ENCODE measurements around the gene OR10K1. TPM values are rescaled to one million over a fixed set of nuclear protein-coding genes. Genes with fewer than 3 reads are reported as not detected.

OR10K1 gene
- total RNA-seq, 2 donors from 2014 or later, result not detected

DNA sequence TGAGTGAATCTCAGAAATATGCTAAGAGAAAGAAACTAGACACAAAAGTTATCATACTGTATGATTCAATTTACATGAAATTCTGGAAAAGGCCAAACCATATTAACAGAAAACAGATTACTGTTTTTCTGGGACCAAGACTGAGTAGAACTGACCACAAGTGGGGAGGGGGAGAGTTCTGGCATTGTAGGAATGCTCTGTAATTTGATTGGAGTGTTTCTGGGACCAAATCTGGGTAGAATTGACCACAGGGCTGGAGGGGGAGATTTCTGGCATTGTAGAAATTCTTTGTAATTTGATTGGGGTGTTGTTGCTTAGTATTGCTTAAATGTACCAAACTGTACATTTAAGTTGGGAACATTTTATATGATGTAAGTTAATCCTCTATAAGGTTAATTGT lies 3.4 kb upstream of the OR10K1 start:
- TF ChIP-seq, protein P1, sequence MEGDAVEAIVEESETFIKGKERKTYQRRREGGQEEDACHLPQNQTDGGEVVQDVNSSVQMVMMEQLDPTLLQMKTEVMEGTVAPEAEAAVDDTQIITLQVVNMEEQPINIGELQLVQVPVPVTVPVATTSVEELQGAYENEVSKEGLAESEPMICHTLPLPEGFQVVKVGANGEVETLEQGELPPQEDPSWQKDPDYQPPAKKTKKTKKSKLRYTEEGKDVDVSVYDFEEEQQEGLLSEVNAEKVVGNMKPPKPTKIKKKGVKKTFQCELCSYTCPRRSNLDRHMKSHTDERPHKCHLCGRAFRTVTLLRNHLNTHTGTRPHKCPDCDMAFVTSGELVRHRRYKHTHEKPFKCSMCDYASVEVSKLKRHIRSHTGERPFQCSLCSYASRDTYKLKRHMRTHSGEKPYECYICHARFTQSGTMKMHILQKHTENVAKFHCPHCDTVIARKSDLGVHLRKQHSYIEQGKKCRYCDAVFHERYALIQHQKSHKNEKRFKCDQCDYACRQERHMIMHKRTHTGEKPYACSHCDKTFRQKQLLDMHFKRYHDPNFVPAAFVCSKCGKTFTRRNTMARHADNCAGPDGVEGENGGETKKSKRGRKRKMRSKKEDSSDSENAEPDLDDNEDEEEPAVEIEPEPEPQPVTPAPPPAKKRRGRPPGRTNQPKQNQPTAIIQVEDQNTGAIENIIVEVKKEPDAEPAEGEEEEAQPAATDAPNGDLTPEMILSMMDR (IDR thresholded peaks at IDR 0.05), result no peak
- no peak for DNase-seq (ENCODE audit: low spot score)

DNA sequence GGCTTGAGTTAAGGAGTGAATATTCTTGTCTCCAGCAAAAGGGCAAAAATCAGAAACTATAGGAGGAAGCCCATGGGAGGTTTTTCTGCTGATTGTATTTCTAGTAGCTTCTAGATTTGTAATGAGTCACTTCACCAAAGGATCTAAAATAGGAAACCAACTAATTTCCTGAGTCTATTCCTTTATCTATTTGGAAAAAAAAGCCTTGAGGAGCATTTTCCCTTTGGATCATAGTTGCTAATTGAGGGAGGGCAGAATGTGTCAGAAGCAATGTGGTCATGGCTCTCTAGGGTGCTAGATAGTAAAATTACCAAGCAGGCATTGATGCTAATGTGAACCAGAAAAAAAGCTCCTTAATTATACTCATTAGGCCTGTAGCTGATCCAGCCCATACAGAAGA lies 10.3 kb downstream of the OR10K1 start, which contains the start of gene OR10R2:
TSS of gene OR10R2 (plus strand) at position 301 of the 400 bp plus-strand sequence. CDS start 106 bp downstream, outside the sequence.
- ATAC-seq (ENCODE audit: insufficient number of reproducible peaks, low FRiP score, low read depth), result no peak
- Histone ChIP-seq H3K9me3 (no peaks in the 10 kb centered on the region), H3K4me3 (no peak within 1 kb of the TSS), H3K27me3 (replicated peaks; ENCODE audit: insufficient read depth) (no peaks in the 10 kb centered on the region), H3K36me3 (no peaks in the 10 kb centered on the region), H3K4me1 (ENCODE audit: control insufficient read depth in 1 of 2, low read depth in 2 of 2) (no peaks in the 10 kb centered on the region), H3K27ac (no peak within 1 kb of the TSS)
- TF ChIP-seq, protein P1 (IDR thresholded peaks at IDR 0.05), result no peak
- no peak for DNase-seq (ENCODE audit: low spot score)

More for the DNA sequence above, 3.4 kb upstream of the OR10K1 start:
- no peak overlapping the region for H3K4me3 ChIP-seq
- H3K36me3 ChIP-seq, result no peaks in the 10 kb centered on the region
- ATAC-seq (ENCODE audit: insufficient number of reproducible peaks, low FRiP score, low read depth), result no peak
- no peaks in the 10 kb centered on the region for H3K9me3 ChIP-seq
- H3K27me3 ChIP-seq (replicated peaks; ENCODE audit: insufficient read depth), result no peaks in the 10 kb centered on the region
- H3K27ac ChIP-seq, result no peak overlapping the region
- H3K4me1 ChIP-seq (ENCODE audit: control insufficient read depth in 1 of 2, low read depth in 2 of 2), result no peaks in the 10 kb centered on the region

DNA sequence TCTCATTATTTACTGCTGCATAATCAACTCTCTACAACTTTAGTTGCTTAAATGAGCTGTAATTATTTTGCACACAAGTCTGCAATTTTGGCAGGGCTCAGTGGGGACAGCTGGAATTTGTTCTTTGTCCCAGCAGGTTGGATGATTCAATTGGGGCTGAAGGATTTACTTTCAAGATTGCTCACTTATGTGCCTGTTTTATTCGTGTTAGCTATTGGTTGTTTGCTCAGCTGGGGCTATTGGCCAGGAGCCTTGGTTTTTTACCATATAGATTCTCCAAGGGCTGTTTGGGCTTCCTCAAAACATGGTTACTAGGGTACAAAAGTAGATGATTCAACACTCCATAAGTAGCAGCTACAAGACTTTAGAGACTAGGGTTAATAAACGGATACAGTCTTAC lies 23.8 kb downstream of the OR10K1 start:
- H3K36me3 ChIP-seq, result no peaks in the 10 kb centered on the region
- H3K4me1 ChIP-seq (ENCODE audit: control insufficient read depth in 1 of 2, low read depth in 2 of 2), result no peaks in the 10 kb centered on the region
- no peaks in the 10 kb centered on the region for H3K9me3 ChIP-seq
- no peak overlapping the region for H3K27ac ChIP-seq
- H3K4me3 ChIP-seq, result no peak overlapping the region
- no peaks in the 10 kb centered on the region for H3K27me3 ChIP-seq (replicated peaks; ENCODE audit: insufficient read depth)
- TF ChIP-seq, protein P1 (IDR thresholded peaks at IDR 0.05), result no peak
- ATAC-seq (ENCODE audit: insufficient number of reproducible peaks, low FRiP score, low read depth) (no peak), DNase-seq (ENCODE audit: low spot score) (no peak)

- ATAC-seq (ENCODE audit: insufficient number of reproducible peaks, low FRiP score, low read depth) (no peak), DNase-seq (ENCODE audit: low spot score) (no peak)
- no peak overlapping the region for H3K4me3 ChIP-seq
- no peaks in the 10 kb centered on the region for H3K9me3 ChIP-seq
- no peaks in the 10 kb centered on the region for H3K4me1 ChIP-seq (ENCODE audit: control insufficient read depth in 1 of 2, low read depth in 2 of 2)
- TF ChIP-seq, protein P1 (IDR thresholded peaks at IDR 0.05), result no peak
- H3K27me3 ChIP-seq (replicated peaks; ENCODE audit: insufficient read depth), result no peaks in the 10 kb centered on the region
- no peak overlapping the region for H3K27ac ChIP-seq
- no peaks in the 10 kb centered on the region for H3K36me3 ChIP-seq
These were observed 29.7 kb downstream of the OR10K1 start for GRCh38 chr1:158491316-158491715.

GRCh38 chr1:158493054-158493453 lies 31.4 kb downstream of the OR10K1 start:
- H3K27ac ChIP-seq, result no peak overlapping the region
- no peak for ATAC-seq (ENCODE audit: insufficient number of reproducible peaks, low FRiP score, low read depth)
- DNase-seq (ENCODE audit: low spot score), result no peak
- no peak overlapping the region for H3K4me3 ChIP-seq
- TF ChIP-seq, protein P1 (IDR thresholded peaks at IDR 0.05), result no peak
- H3K9me3 ChIP-seq, result no peaks in the 10 kb centered on the region
- H3K4me1 ChIP-seq (ENCODE audit: control insufficient read depth in 1 of 2, low read depth in 2 of 2), result no peaks in the 10 kb centered on the region
- no peaks in the 10 kb centered on the region for H3K27me3 ChIP-seq (replicated peaks; ENCODE audit: insufficient read depth)
- no peaks in the 10 kb centered on the region for H3K36me3 ChIP-seq

All from thoracic aorta (tissue), 2 donors.